GM23338 (cell line): ENCODE measurements around the gene ZNF35.

ENCODE experiments used
- CREB1 ChIP-seq: fragments of 250-450 bp; sonication (Bioruptor Pico); IDR thresholded peaks from 2 replicates; pipeline ENCODE4 v1.5.0; 2020; ENCODE audit warnings: low read depth, mild to moderate bottlenecking, moderate library complexity
- CTCF ChIP-seq, 2 experiments: fragments of 200-600 bp in 1 of 2; sonication (generic) in 1 of 2; conservative IDR thresholded peaks; 2 replicates each; pipeline versions ENCODE4 v1.5.1 to v1.6.1; 2016 to 2017; ENCODE audit warnings: antibody characterized with exemption in 2 of 2, low read depth in 2 of 2, mild to moderate bottlenecking in 2 of 2, moderate library complexity in 1 of 2
- ETS1 ChIP-seq: IDR thresholded peaks from 2 replicates; pipeline ENCODE4 v1.6.1; 2016; ENCODE audit warnings: antibody characterized with exemption
- EZH2 ChIP-seq: fragments of 200-600 bp; sonication (generic); IDR thresholded peaks from one replicate; pipeline ENCODE4 v1.8.0; 2017; ENCODE audit warnings: antibody characterized with exemption, mild to moderate bottlenecking, low read depth; ENCODE audit not compliant: unreplicated experiment
- EZH2phosphoT487 ChIP-seq: fragments of 200-600 bp; sonication (generic); IDR thresholded peaks from one replicate; pipeline ENCODE4 v1.8.1; 2018; ENCODE audit warnings: antibody characterized with exemption; ENCODE audit not compliant: unreplicated experiment
- JUNB ChIP-seq: IDR thresholded peaks from one replicate; pipeline ENCODE4 v1.6.1; 2016; ENCODE audit warnings: antibody characterized with exemption; ENCODE audit not compliant: unreplicated experiment
- NANOG ChIP-seq: IDR thresholded peaks from 2 replicates; pipeline ENCODE4 v1.6.1; 2016; ENCODE audit warnings: antibody characterized with exemption, borderline replicate concordance
- POLR2AphosphoS5 ChIP-seq: IDR thresholded peaks from 2 replicates; pipeline ENCODE4 v1.6.1; 2016; ENCODE audit warnings: antibody characterized with exemption, low read depth
- REST ChIP-seq: IDR thresholded peaks from one replicate; pipeline ENCODE4 v1.6.1; 2018; ENCODE audit warnings: antibody characterized with exemption; ENCODE audit not compliant: unreplicated experiment
- STAT1 ChIP-seq: IDR thresholded peaks from one replicate; pipeline ENCODE4 v1.6.1; 2016; ENCODE audit warnings: antibody characterized with exemption; ENCODE audit not compliant: unreplicated experiment
- ZNF114 ChIP-seq: fragments of 250-450 bp; sonication (Bioruptor Pico); IDR thresholded peaks from 2 replicates; pipeline ENCODE4 v1.5.0; 2020; ENCODE audit warnings: mild to moderate bottlenecking, moderate library complexity
- ZNF462 ChIP-seq: fragments of 250-450 bp; sonication (Bioruptor Pico); IDR thresholded peaks from 2 replicates; pipeline ENCODE4 v1.5.0; 2020; ENCODE audit warnings: mild to moderate bottlenecking, moderate library complexity

GRCh38 chr3:44659434-44659833, 10.9 kb downstream of the ZNF35 start:
- no peak for TF ChIP-seq EZH2phosphoT487
- TF ChIP-seq CTCF (conservative IDR thresholded peaks at IDR 0.05; ENCODE audit: low read depth in 2 of 2) = no peak
- no peak for TF ChIP-seq POLR2AphosphoS5
- no peak for TF ChIP-seq REST
- no peak for TF ChIP-seq EZH2
- TF ChIP-seq CREB1 (CRISPR knock-in tag) = no peak
- TF ChIP-seq ZNF462 (CRISPR knock-in tag) = no peak
- TF ChIP-seq ETS1 = no peak
- TF ChIP-seq JUNB = no peak
- TF ChIP-seq NANOG = no peak
- no peak for TF ChIP-seq ZNF114 (CRISPR knock-in tag)
- TF ChIP-seq STAT1 = no peak
